GM10248 (cell line): ENCODE data around the gene ANAPC5.
"Not testable (repeated sequence)": the region's sequence is repeated elsewhere in the genome, so short reads cannot be mapped to it uniquely, and the experiment has no call there.

Source experiments
- CTCF ChIA-PET: fragments of 300-600 bp; sonication (Branson Sonifier 250); formaldehyde crosslinking; extraction: SDS; loops from one replicate; lab custom pipeline; 2021; ENCODE audit warnings: antibody characterized with exemption; lab: Yijun Ruan, JAX
- POLR2A ChIA-PET: fragments of 350-650 bp; sonication (Branson Sonifier 250); formaldehyde crosslinking; extraction: SDS; loops from one replicate; lab custom pipeline; 2020; ENCODE audit warnings: antibody characterized with exemption; lab: Yijun Ruan, JAX
- DNase-seq: peaks from one replicate; pipeline ENCODE4 v3.0.0; 2012; ENCODE audit errors: extremely low spot score
- TF ChIP-seq, protein P1 (sequence below): IDR thresholded peaks from 2 replicates; pipeline ENCODE4 v1.5.1; 2012; ENCODE audit warnings: mild to moderate bottlenecking, low read depth; ENCODE audit errors: extremely low read depth, missing control alignments, control extremely low read depth

ANAPC5 gene

GRCh38 chr12:121283841-121284240, 68.4 kb downstream of the ANAPC5 start:
- ChIA-PET POLR2A (no interaction called here), CTCF (no interaction called here)
- TF ChIP-seq, protein P1, sequence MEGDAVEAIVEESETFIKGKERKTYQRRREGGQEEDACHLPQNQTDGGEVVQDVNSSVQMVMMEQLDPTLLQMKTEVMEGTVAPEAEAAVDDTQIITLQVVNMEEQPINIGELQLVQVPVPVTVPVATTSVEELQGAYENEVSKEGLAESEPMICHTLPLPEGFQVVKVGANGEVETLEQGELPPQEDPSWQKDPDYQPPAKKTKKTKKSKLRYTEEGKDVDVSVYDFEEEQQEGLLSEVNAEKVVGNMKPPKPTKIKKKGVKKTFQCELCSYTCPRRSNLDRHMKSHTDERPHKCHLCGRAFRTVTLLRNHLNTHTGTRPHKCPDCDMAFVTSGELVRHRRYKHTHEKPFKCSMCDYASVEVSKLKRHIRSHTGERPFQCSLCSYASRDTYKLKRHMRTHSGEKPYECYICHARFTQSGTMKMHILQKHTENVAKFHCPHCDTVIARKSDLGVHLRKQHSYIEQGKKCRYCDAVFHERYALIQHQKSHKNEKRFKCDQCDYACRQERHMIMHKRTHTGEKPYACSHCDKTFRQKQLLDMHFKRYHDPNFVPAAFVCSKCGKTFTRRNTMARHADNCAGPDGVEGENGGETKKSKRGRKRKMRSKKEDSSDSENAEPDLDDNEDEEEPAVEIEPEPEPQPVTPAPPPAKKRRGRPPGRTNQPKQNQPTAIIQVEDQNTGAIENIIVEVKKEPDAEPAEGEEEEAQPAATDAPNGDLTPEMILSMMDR = no peak
- no peak for DNase-seq

DNA sequence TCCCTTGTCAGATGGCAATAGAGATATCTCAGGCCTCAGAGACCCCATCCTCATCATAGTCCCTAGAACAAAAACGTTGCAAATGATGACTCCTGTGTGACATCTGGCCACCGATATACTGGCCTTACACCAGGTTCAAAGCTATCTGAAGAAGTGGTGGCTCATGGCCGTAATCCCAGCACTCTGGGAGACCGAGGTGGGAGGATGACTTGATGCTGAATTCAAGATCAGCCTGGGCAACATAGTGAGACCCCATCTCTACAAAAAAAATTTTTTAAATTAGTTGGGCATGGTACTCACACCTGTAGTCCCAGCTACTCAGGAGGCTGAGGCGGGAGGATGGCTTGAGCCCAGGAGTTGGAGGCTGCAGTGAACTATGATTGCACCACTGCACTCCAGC, 68.8 kb downstream of the ANAPC5 start:
- TF ChIP-seq, protein P1 = no peak
- CTCF ChIA-PET = no interaction called here
- no peak for DNase-seq
- POLR2A ChIA-PET = no interaction called here

DNA sequence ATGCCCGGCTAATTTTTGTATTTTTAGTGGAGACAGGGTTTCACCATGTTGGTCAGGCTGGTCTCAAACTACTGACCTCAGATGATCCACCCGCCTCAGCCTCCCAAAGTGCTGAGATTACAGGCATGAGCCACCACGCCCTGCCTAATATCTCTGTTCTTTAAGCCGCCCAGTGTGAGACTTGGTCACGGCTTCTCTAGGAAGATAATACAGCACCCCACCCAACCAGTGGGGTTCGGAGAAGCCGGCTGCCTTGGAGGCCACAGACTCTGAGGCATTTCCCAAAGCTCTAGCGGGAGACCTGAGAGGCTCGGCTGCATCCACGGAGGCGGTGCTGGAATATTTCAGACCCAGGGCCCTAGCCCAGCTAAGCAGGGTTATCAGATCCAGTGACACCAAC, 69.3 kb downstream of the ANAPC5 start:
- DNase-seq, CTCF ChIA-PET, POLR2A ChIA-PET: not testable (repeated sequence)

GRCh38 chr12:121282072-121282742, 70.0 kb downstream of the ANAPC5 start:
- TF ChIP-seq, protein P1 = no peak
- POLR2A ChIA-PET = no interaction called here
- CTCF ChIA-PET = no interaction called here
- DNase-seq = no peak

- CTCF ChIA-PET, POLR2A ChIA-PET, DNase-seq: not testable (repeated sequence)
Observed at GRCh38 chr12:121281116-121281515, 71.1 kb downstream of the ANAPC5 start.

GRCh38 chr12:121280531-121280930, 71.7 kb downstream of the ANAPC5 start:
- DNase-seq, POLR2A ChIA-PET, CTCF ChIA-PET: not testable (repeated sequence)

- ChIA-PET CTCF (no interaction called here), POLR2A (no interaction called here)
- TF ChIP-seq, protein P1 = no peak
- DNase-seq = no peak
Observed at GRCh38 chr12:121279507-121279915, 72.7 kb downstream of the ANAPC5 start.

DNA sequence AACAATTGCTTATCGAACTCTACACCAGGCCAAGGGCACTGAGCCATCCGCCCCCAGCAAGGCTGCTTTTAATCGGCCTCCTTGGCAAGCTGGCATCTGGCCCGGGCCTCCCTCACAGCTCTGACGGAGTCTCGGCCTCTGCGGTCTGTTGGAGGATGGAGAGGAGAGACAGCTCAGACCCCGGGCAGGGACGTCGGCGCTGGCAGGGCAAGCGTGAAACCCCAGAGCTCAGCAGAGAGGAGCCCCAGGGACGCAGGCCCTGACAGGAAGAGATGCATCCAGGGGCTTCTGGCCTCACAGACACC, 73.2 kb downstream of the ANAPC5 start:
- DNase-seq = no peak
- TF ChIP-seq, protein P1 = no peak
- ChIA-PET POLR2A (no interaction called here), CTCF (no interaction called here)
